HUES48 (cell line): ENCODE measurements around the gene GTF3C5.
"Not testable (repeated sequence)": the region's sequence is repeated elsewhere in the genome, so short reads cannot be mapped to it uniquely, and the experiment has no call there.

Experiments
- H3K27ac ChIP-seq: one replicate; pipeline ENCODE4 v1.7.0; 2013; ENCODE audit warnings: low read depth, low read length, inconsistent platforms
- H3K27me3 ChIP-seq: 2 replicates; pipeline ENCODE4 v1.6.1; 2013; ENCODE audit warnings: mild to moderate bottlenecking, low read length; ENCODE audit not compliant: control insufficient read depth, insufficient read depth
- H3K36me3 ChIP-seq: 2 replicates; pipeline ENCODE4 v1.6.1; 2013; ENCODE audit warnings: low read length; ENCODE audit not compliant: control insufficient read depth, insufficient read depth
- H3K4me1 ChIP-seq: 2 replicates; pipeline ENCODE4 v1.6.1; 2013; ENCODE audit warnings: mild to moderate bottlenecking, low read length; ENCODE audit not compliant: control insufficient read depth, insufficient read depth
- H3K4me3 ChIP-seq: 2 replicates; pipeline ENCODE4 v1.5.1; 2013; ENCODE audit warnings: mild to moderate bottlenecking, low read depth, low read length
- H3K9ac ChIP-seq: 2 replicates; pipeline ENCODE4 v1.6.1; 2013; ENCODE audit warnings: mild to moderate bottlenecking, low read depth, low read length, moderate library complexity
- H3K9me3 ChIP-seq: 2 replicates; pipeline ENCODE4 v1.6.1; 2013; ENCODE audit warnings: low read length; ENCODE audit not compliant: control insufficient read depth, insufficient read depth

The GTF3C5 gene

DNA sequence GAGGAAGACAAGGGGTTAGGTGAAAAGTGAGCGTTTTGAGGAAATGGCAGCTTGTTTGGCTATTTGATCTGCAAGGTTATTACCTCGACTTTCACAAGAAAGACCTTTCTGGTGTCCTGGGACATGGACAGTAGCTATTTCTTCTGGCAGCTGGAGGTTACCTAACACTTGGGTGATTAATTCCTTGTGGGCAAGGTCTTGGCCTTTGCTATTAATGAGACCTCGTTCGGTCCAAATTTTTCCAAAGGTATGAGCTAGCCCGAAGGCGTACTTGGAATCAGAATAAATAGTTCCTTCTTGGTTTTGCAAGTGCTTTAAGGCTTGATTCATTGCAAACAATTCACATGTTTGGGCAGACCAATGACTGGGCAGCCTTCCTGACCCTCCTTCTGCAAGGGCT is 4.9 kb downstream of the GTF3C5 start:
- Histone ChIP-seq H3K27me3 (no peaks in the 10 kb centered on the region), H3K27ac (no peak overlapping the region), H3K9ac (no peak overlapping the region), H3K4me3 (no peak overlapping the region), H3K36me3 (peaks cover 6% of the 10 kb centered on the region), H3K4me1 (no peaks in the 10 kb centered on the region), H3K9me3 (no peaks in the 10 kb centered on the region)

GRCh38 chr9:133037775-133038515 is 7.1 kb downstream of the GTF3C5 start:
- Histone ChIP-seq H3K9ac (no peak overlapping the region), H3K4me3 (no peak overlapping the region), H3K36me3 (peaks cover 24% of the 10 kb centered on the region), H3K27ac (no peak overlapping the region), H3K9me3 (no peaks in the 10 kb centered on the region), H3K27me3 (no peaks in the 10 kb centered on the region), H3K4me1 (no peaks in the 10 kb centered on the region)

GRCh38 chr9:133040892-133041479 is 10.2 kb downstream of the GTF3C5 start:
- H3K36me3 ChIP-seq = peaks cover 48% of the 10 kb centered on the region
- H3K4me3 ChIP-seq, H3K27ac ChIP-seq, H3K9me3 ChIP-seq, H3K9ac ChIP-seq, H3K27me3 ChIP-seq, H3K4me1 ChIP-seq: not testable (repeated sequence)

- Histone ChIP-seq H3K27me3 (no peaks in the 10 kb centered on the region), H3K4me3 (no peak overlapping the region), H3K27ac (no peak overlapping the region), H3K9ac (no peak overlapping the region), H3K9me3 (no peaks in the 10 kb centered on the region), H3K4me1 (no peaks in the 10 kb centered on the region), H3K36me3 (peaks cover 57% of the 10 kb centered on the region)
Observed at GRCh38 chr9:133041958-133042357, 11.2 kb downstream of the GTF3C5 start.

- Histone ChIP-seq H3K4me3 (no peak overlapping the region), H3K9me3 (no peaks in the 10 kb centered on the region), H3K27me3 (no peaks in the 10 kb centered on the region), H3K9ac (no peak overlapping the region), H3K27ac (no peak overlapping the region), H3K4me1 (no peaks in the 10 kb centered on the region), H3K36me3 (peaks cover 62% of the 10 kb centered on the region)
Observed at GRCh38 chr9:133042676-133043075, 11.9 kb downstream of the GTF3C5 start.

GRCh38 chr9:133043449-133044035 is 12.7 kb downstream of the GTF3C5 start:
- H3K27me3 ChIP-seq = no peaks in the 10 kb centered on the region
- H3K27ac ChIP-seq = no peak overlapping the region
- H3K9me3 ChIP-seq = no peaks in the 10 kb centered on the region
- peaks cover 62% of the 10 kb centered on the region for H3K36me3 ChIP-seq
- H3K9ac ChIP-seq = no peak overlapping the region
- H3K4me1 ChIP-seq = no peaks in the 10 kb centered on the region
- H3K4me3 ChIP-seq = no peak overlapping the region

- H3K27ac ChIP-seq = no peak overlapping the region
- no peaks in the 10 kb centered on the region for H3K4me1 ChIP-seq
- no peaks in the 10 kb centered on the region for H3K9me3 ChIP-seq
Observed at GRCh38 chr9:133044125-133044524, 13.3 kb downstream of the GTF3C5 start.

GRCh38 chr9:133044661-133045060 is 13.9 kb downstream of the GTF3C5 start:
- H3K27ac ChIP-seq = no peak overlapping the region
- no peak overlapping the region for H3K9ac ChIP-seq
- H3K27me3 ChIP-seq = no peaks in the 10 kb centered on the region
- no peaks in the 10 kb centered on the region for H3K9me3 ChIP-seq
- no peaks in the 10 kb centered on the region for H3K4me1 ChIP-seq
- H3K36me3 ChIP-seq = peaks cover 71% of the 10 kb centered on the region
- no peak overlapping the region for H3K4me3 ChIP-seq

More at GRCh38 chr9:133044125-133044524, 13.3 kb downstream of the GTF3C5 start:
- Histone ChIP-seq H3K4me3 (no peak overlapping the region), H3K36me3 (peaks cover 66% of the 10 kb centered on the region), H3K9ac (no peak overlapping the region), H3K27me3 (no peaks in the 10 kb centered on the region)

GRCh38 chr9:133045132-133045531 is 14.3 kb downstream of the GTF3C5 start:
- Histone ChIP-seq H3K36me3 (peaks cover 76% of the 10 kb centered on the region), H3K4me3 (no peak overlapping the region), H3K9ac (no peak overlapping the region), H3K27ac (no peak overlapping the region), H3K9me3 (no peaks in the 10 kb centered on the region), H3K27me3 (no peaks in the 10 kb centered on the region), H3K4me1 (no peaks in the 10 kb centered on the region)

DNA sequence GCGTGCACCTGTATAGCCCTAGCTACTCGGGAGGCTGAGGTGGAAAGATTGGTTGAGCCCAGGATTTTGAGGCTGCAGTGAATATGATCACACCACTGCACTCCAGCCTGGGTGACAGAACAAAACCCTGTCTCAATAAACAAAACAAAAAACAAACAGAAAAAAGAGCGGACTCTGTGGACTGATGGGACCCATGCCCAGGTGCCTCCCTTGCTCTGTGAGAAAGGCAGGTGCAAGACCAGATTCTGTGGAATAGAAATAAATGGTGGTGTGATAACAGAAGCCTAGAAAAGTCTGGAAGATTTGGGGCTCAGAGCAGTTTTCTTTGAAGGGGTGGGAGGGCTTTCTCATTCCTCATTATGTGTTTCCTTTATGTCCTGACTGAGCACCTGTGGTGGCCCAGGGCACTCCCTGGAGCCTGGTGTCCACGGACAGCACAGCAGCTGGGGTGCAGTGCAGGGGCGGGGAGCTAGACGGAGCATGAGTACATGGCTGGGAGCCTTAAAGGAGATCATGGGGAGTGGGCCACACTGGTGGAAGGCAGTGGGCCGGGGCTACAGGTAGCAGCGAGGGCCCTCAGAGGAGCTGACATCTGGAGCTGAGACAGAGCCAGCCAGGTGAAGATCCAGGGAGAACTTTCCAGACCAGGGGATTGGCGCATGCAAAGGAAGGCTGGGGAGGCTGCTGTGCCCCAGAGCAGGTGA is 15.6 kb downstream of the GTF3C5 start:
- Histone ChIP-seq H3K36me3 (peaks cover 86% of the 10 kb centered on the region), H3K27ac (no peak overlapping the region), H3K4me3 (no peak overlapping the region), H3K27me3 (no peaks in the 10 kb centered on the region), H3K9me3 (no peaks in the 10 kb centered on the region), H3K4me1 (no peaks in the 10 kb centered on the region), H3K9ac (no peak overlapping the region)

GRCh38 chr9:133046900-133047295 is 16.1 kb downstream of the GTF3C5 start:
- Histone ChIP-seq H3K27ac (no peak overlapping the region), H3K36me3 (peaks cover 86% of the 10 kb centered on the region), H3K4me1 (no peaks in the 10 kb centered on the region), H3K4me3 (no peak overlapping the region), H3K27me3 (no peaks in the 10 kb centered on the region), H3K9me3 (no peaks in the 10 kb centered on the region), H3K9ac (no peak overlapping the region)
